NCI-H1105 (cell line): ENCODE results near the gene RIMS3.
A peak's percentile ranks its signal among the peaks of the same experiment; 100 is the strongest.
"Not testable (repeated sequence)": the region's sequence is repeated elsewhere in the genome, so short reads cannot be mapped to it uniquely, and the experiment has no call there.

Experiments used
- DNase-seq: peaks from one replicate; lab custom pipeline; 2025; lab: John Stamatoyannopoulos, UW

Gene RIMS3

GRCh38 chr1:40630488-40631223 is 34.8 kb downstream of the RIMS3 start:
- no peak for DNase-seq

- not testable (repeated sequence) for DNase-seq
Observed at GRCh38 chr1:40629546-40629945, 35.9 kb downstream of the RIMS3 start.

DNA sequence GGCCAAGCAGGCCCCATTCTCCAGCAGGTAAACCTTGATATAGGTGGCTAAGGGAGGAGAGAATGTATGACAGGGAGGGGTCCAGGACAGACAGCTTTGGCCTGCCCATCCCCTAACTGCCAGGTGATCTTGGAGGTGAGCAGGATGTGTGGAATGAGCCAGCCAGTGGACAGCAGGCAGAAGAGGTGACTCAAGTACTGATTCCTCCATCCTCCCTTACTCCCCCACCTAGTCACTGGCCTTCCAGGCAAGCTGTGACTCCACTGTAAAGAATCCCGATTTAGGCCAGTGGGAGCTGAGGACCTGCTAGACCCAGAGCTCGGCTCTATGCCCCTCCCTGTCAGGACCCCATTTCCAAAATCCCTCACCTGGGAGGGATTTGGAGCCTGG is 36.6 kb downstream of the RIMS3 start:
- no peak for DNase-seq

- no peak for DNase-seq
Observed at GRCh38 chr1:40627987-40628902, 37.2 kb downstream of the RIMS3 start.

GRCh38 chr1:40626383-40626770 is 39.1 kb downstream of the RIMS3 start:
- DNase-seq: no peak

- DNase-seq: no peak
Observed at GRCh38 chr1:40625476-40626382, 39.8 kb downstream of the RIMS3 start.

DNA sequence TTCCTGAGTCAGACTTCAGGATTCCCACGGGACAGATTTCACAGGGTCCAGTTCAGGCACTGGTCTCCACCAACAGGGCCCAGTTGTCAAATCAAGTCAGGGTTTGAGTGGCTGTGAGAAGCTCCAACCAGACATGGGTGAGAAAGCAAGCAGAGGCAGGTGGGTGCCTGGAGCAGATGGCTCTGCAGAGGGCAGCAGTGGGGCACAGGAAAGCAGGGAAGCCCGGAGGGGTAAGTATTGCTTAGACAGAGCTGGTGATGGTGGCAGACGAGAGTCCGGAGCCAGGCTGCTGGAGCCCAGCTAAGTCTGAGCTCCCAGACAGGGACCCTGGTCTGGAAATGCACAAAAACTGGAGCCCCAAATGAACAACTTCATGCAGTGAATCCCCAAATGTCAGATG is 40.4 kb downstream of the RIMS3 start:
- DNase-seq: no peak

DNA sequence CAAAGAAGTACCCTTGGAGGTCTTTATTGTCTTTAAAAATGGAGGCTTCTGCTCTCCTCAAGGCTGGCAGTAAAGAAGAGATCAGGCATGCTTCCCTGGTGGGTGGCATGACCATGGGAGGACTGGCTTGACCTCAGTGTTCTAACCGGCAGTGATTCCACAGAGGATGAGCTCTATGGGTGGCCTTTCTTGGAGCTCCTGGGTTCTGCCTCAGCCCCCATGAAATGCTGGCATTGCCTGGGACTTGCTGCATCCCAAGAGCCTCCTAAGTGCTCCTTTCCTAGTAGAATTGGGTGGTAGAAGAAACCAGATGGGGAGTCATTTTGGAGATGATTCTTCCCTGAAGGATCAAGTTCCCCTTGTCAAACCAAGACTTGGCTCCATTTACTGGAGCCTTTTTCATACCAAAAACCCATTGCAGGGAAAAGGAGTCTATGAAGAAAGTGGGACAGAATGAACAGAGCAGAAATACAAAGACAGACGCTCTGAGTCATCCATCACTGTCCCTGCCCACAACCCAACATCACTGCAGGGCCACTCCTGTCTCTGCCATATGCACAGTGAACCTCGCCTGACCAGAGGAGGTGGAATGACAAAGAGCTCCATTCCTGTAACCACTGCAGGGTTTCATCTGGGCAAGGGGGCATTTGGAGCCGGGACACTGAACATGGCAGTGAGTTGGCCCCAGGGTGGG is 42.4 kb downstream of the RIMS3 start:
- DNase-seq: no peak

DNA sequence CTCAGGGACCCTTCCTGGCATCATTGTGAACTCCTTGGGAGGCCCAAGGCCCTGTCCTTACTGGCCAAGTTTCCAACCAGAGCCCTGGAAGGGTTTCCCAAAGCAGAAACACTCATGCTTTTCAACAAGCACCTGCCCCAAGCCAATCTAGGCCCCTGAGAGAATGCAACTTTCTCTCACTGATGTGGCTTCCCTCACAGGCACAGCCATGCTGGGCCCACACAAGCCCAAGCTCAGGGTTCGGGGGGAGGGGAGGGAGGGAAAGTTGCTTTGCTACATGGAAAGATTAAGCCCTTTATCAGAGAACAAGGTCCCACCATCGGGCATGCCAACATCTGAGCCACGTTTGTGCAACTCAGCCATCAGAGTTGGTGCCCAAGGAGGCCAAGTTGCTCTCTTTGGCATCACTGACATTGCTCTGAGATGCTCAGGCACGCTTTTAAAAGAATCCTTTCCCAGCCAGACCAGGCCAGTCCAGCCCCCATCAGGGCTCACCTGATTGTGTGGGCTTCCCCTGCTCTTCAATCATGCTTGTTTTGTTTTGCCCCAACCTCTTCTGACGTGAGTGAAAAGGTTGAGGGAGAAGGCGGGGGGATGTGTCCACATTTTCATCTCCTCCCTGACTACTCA is 43.5 kb downstream of the RIMS3 start:
- no peak for DNase-seq

GRCh38 chr1:40620586-40621210 is 44.8 kb downstream of the RIMS3 start:
- no peak for DNase-seq

- no peak for DNase-seq
Observed at GRCh38 chr1:40620150-40620549, 45.3 kb downstream of the RIMS3 start.

GRCh38 chr1:40618108-40618507 is 47.4 kb downstream of the RIMS3 start:
- no peak for DNase-seq

GRCh38 chr1:40612345-40612831 is 53.1 kb downstream of the RIMS3 start:
- peak; percentile 41 for DNase-seq

GRCh38 chr1:40610156-40610555 is 55.3 kb downstream of the RIMS3 start:
- DNase-seq: no peak

GRCh38 chr1:40607921-40608320 is 57.6 kb downstream of the RIMS3 start:
- no peak for DNase-seq

DNA sequence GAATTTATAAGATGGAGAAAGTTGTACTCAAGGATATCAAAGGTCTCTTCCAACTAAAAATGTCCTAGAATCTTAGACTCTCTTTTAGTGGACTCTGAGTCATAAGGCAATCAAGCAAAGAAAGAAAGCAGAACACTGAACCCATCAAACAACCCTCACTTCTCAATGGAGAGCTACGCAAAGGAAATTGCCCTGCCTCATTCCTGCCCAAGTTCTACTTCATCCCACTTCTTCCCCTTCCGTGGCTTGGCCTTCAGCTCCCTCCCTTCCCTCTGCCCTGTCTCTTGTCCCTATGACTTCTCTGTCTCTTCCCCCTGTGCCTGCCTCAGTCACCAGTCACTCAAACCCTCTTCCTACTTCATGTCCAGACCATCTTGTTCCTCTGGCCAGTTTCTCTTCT is 58.5 kb downstream of the RIMS3 start:
- no peak for DNase-seq

GRCh38 chr1:40606194-40606593 is 59.3 kb downstream of the RIMS3 start:
- no peak for DNase-seq

DNA sequence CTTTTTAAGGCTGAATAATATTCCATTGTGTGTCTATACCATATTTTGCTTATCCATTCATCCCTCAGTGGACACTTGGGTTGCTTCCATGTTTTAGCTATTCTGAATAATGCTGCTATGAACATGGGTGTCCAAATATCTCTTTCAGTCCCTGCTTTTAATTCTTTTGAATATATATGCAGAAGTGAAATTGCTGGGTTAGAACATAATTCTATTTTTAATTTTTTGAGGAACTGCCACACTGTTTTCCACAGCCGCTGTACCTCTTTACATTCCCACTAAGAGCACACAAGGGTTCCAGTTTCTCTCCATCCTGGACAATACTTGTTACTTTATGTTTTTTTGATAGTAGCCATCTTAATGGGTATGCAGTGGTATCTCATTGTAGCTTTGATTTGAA is 65.6 kb downstream of the RIMS3 start:
- DNase-seq: no peak

DNA sequence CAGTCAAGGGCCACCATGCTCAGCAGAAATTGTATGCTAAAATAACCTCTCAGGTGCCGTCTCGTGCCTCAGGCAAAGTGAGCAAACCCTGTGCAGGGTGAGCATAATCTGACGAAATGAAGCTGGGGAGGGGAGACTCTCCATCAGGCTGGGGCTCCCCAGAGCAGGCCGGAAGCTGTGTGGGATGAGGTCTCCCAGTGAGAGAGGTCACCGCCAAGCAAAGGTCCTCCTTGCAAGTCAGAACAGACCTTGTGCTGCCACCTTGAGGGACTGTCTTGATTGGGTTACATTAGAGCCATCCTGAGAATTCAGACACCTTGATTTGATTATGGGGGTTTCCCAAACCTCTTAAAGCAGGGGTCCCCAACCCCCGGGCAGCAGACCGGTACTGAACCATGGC is 69.9 kb downstream of the RIMS3 start:
- DNase-seq: no peak

DNA sequence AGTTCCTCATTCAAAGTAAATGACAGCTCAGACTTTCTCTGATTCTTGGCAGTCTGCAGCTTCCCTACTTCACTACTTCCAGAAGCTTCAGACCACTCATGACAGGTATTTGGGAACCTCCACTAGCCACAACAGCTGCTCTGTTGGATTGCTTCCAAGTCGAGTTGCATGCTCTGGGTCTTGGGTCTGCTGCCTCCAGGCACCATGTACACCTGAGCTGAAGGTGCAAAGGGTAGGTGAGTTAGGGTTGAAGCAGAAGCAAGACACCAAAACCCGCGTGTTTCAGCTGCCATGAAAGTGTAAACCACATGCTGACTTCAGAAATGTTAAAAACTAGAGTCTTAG is 71.3 kb downstream of the RIMS3 start:
- DNase-seq: peak; percentile 25
